GM23338 (cell line): ENCODE data around the gene CXorf49. TPM values are rescaled to one million over a fixed set of nuclear protein-coding genes. Genes with fewer than 3 reads are reported as not detected.

Experiments
- ATAC-seq: fragments of 200-7000 bp; cut with Tn5 transposase; 3 replicates; pipeline ENCODE4 v1.9.1; 2020
- DNase-seq: peaks from one replicate; pipeline ENCODE4 v3.0.0-alpha.2; 2015; ENCODE audit warnings: low spot score
- H2AFZ ChIP-seq: fragments of 200-600 bp; sonication (generic); 2 replicates; pipeline ENCODE4 v1.8.0; 2016; ENCODE audit warnings: antibody characterized with exemption, mild to moderate bottlenecking, moderate library complexity
- H3F3A ChIP-seq: fragments of 200-600 bp; sonication (generic); replicated peaks from 2 replicates; pipeline ENCODE4 v1.8.0; 2017; ENCODE audit warnings: antibody characterized with exemption, mixed run types, low read depth
- H3K27ac ChIP-seq: fragments of 200-600 bp; sonication (generic); 2 replicates; pipeline ENCODE4 v1.6.1; 2016; ENCODE audit warnings: low read depth
- H3K27me3 ChIP-seq: fragments of 200-600 bp; sonication (generic); 2 replicates; pipeline ENCODE4 v1.8.0; 2016; ENCODE audit warnings: mild to moderate bottlenecking, mixed run types, moderate library complexity; ENCODE audit not compliant: insufficient read depth
- H3K36me3 ChIP-seq: fragments of 200-600 bp; sonication (generic); 2 replicates; pipeline ENCODE4 v1.8.0; 2016; ENCODE audit warnings: mild to moderate bottlenecking; ENCODE audit not compliant: insufficient read depth
- H3K4me1 ChIP-seq: fragments of 200-600 bp; sonication (generic); 2 replicates; pipeline ENCODE4 v1.8.0; 2016; ENCODE audit warnings: mild to moderate bottlenecking, moderate library complexity; ENCODE audit not compliant: insufficient read depth
- H3K4me2 ChIP-seq: fragments of 200-600 bp; sonication (generic); 2 replicates; pipeline ENCODE4 v1.7.1; 2017; ENCODE audit warnings: mixed run types
- H3K4me3 ChIP-seq: fragments of 200-600 bp; sonication (generic); 2 replicates; pipeline ENCODE4 v1.6.1; 2016; ENCODE audit warnings: mixed run types
- H3K79me2 ChIP-seq: fragments of 200-600 bp; sonication (generic); replicated peaks from 2 replicates; pipeline ENCODE4 v1.8.0; 2017; ENCODE audit warnings: mild to moderate bottlenecking; ENCODE audit not compliant: insufficient read depth
- H3K9me2 ChIP-seq: fragments of 200-600 bp; sonication (generic); 2 replicates; pipeline ENCODE4 v1.8.0; 2017; ENCODE audit not compliant: insufficient read depth
- H4K20me1 ChIP-seq: fragments of 200-600 bp; sonication (generic); replicated peaks from 2 replicates; pipeline ENCODE4 v1.8.0; 2017; ENCODE audit warnings: mild to moderate bottlenecking; ENCODE audit not compliant: insufficient read depth
- H3K27ac Mint-ChIP-seq: 2 replicates; pipeline ENCODE4 v1.8.0; 2020; ENCODE audit warnings: inconsistent platforms, mild to moderate bottlenecking, moderate library complexity, mixed read lengths
- H3K27me3 Mint-ChIP-seq: 3 replicates; pipeline ENCODE4 v1.8.0; 2022; ENCODE audit warnings: low read depth, mild to moderate bottlenecking, moderate library complexity, mixed read lengths, inconsistent platforms; ENCODE audit not compliant: insufficient read depth, poor library complexity
- H3K36me3 Mint-ChIP-seq: 3 replicates; pipeline ENCODE4 v1.8.0; 2021; ENCODE audit warnings: low read depth, mild to moderate bottlenecking, inconsistent platforms, moderate library complexity, mixed read lengths
- H3K4me1 Mint-ChIP-seq: 3 replicates; pipeline ENCODE4 v1.8.0; 2020; ENCODE audit warnings: mild to moderate bottlenecking, inconsistent platforms, mixed read lengths
- H3K4me3 Mint-ChIP-seq: 3 replicates; pipeline ENCODE4 v1.8.0; 2021; ENCODE audit warnings: moderate library complexity, mild to moderate bottlenecking, inconsistent platforms, mixed read lengths
- H3K9me3 Mint-ChIP-seq: 3 replicates; pipeline ENCODE4 v1.8.0; 2020; ENCODE audit warnings: moderate library complexity, mild to moderate bottlenecking, inconsistent platforms, mixed read lengths
- CREB1 ChIP-seq: fragments of 250-450 bp; sonication (Bioruptor Pico); IDR thresholded peaks from 2 replicates; pipeline ENCODE4 v1.5.0; 2020; ENCODE audit warnings: low read depth, mild to moderate bottlenecking, moderate library complexity
- EZH2 ChIP-seq: fragments of 200-600 bp; sonication (generic); IDR thresholded peaks from one replicate; pipeline ENCODE4 v1.8.0; 2017; ENCODE audit warnings: antibody characterized with exemption, mild to moderate bottlenecking, low read depth; ENCODE audit not compliant: unreplicated experiment
- EZH2phosphoT487 ChIP-seq: fragments of 200-600 bp; sonication (generic); IDR thresholded peaks from one replicate; pipeline ENCODE4 v1.8.1; 2018; ENCODE audit warnings: antibody characterized with exemption; ENCODE audit not compliant: unreplicated experiment
- JUNB ChIP-seq: IDR thresholded peaks from one replicate; pipeline ENCODE4 v1.6.1; 2016; ENCODE audit warnings: antibody characterized with exemption; ENCODE audit not compliant: unreplicated experiment
- NANOG ChIP-seq: IDR thresholded peaks from 2 replicates; pipeline ENCODE4 v1.6.1; 2016; ENCODE audit warnings: antibody characterized with exemption, borderline replicate concordance
- POLR2AphosphoS5 ChIP-seq: IDR thresholded peaks from 2 replicates; pipeline ENCODE4 v1.6.1; 2016; ENCODE audit warnings: antibody characterized with exemption, low read depth
- REST ChIP-seq: IDR thresholded peaks from one replicate; pipeline ENCODE4 v1.6.1; 2018; ENCODE audit warnings: antibody characterized with exemption; ENCODE audit not compliant: unreplicated experiment
- STAT1 ChIP-seq: IDR thresholded peaks from one replicate; pipeline ENCODE4 v1.6.1; 2016; ENCODE audit warnings: antibody characterized with exemption; ENCODE audit not compliant: unreplicated experiment
- ZNF331 ChIP-seq: fragments of 250-450 bp; sonication (Bioruptor Pico); IDR thresholded peaks from 2 replicates; pipeline ENCODE4 v1.5.0; 2020; ENCODE audit warnings: low read depth, mild to moderate bottlenecking, moderate library complexity
- polyA plus RNA-seq: library from polyadenylated mRNA; unstranded; fragments of >200 nt; fragmentation: Nextera tagmentation; extraction: Ambion mirVana; gene quantifications from 2 replicates; pipeline ENCODE4 v1.2.1, GENCODE V29; 2016
- total RNA-seq: library from RNA; depleted of rRNA; stranded (reverse); fragments of >200 nt; shearing (Covaris generic); gene quantifications from 2 replicates; pipeline ENCODE4 v1.2.3, GENCODE V29; 2014
- TF ChIP-seq, protein P1 (sequence below), 2 experiments: fragments of 200-600 bp in 1 of 2; sonication (generic) in 1 of 2; conservative IDR thresholded peaks; 2 replicates each; pipeline versions ENCODE4 v1.5.1 to v1.6.1; 2016 to 2017; ENCODE audit warnings: antibody characterized with exemption in 2 of 2, low read depth in 2 of 2, mild to moderate bottlenecking in 2 of 2, moderate library complexity in 1 of 2
- TF ChIP-seq, protein P2 (sequence below): IDR thresholded peaks from 2 replicates; pipeline ENCODE4 v1.6.1; 2016; ENCODE audit warnings: antibody characterized with exemption
- TF ChIP-seq, protein P3 (sequence below): fragments of 250-450 bp; sonication (Bioruptor Pico); IDR thresholded peaks from 2 replicates; pipeline ENCODE4 v1.5.0; 2020; ENCODE audit warnings: mild to moderate bottlenecking, moderate library complexity

Gene CXorf49
- total and polyA plus RNA-seq, 2 experiments from 2014 or later = not detected

- H3K27ac ChIP-seq = no peak overlapping the region
- TF ChIP-seq NANOG (no peak), STAT1 (no peak), CREB1 (no peak), POLR2AphosphoS5 (no peak), JUNB (no peak), EZH2 (no peak), REST (no peak), EZH2phosphoT487 (no peak), ZNF331 (CRISPR knock-in tag) (no peak)
- TF ChIP-seq, protein P1, sequence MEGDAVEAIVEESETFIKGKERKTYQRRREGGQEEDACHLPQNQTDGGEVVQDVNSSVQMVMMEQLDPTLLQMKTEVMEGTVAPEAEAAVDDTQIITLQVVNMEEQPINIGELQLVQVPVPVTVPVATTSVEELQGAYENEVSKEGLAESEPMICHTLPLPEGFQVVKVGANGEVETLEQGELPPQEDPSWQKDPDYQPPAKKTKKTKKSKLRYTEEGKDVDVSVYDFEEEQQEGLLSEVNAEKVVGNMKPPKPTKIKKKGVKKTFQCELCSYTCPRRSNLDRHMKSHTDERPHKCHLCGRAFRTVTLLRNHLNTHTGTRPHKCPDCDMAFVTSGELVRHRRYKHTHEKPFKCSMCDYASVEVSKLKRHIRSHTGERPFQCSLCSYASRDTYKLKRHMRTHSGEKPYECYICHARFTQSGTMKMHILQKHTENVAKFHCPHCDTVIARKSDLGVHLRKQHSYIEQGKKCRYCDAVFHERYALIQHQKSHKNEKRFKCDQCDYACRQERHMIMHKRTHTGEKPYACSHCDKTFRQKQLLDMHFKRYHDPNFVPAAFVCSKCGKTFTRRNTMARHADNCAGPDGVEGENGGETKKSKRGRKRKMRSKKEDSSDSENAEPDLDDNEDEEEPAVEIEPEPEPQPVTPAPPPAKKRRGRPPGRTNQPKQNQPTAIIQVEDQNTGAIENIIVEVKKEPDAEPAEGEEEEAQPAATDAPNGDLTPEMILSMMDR (conservative IDR thresholded peaks at IDR 0.05; ENCODE audit: low read depth in 2 of 2) = no peak
- TF ChIP-seq, protein P2, sequence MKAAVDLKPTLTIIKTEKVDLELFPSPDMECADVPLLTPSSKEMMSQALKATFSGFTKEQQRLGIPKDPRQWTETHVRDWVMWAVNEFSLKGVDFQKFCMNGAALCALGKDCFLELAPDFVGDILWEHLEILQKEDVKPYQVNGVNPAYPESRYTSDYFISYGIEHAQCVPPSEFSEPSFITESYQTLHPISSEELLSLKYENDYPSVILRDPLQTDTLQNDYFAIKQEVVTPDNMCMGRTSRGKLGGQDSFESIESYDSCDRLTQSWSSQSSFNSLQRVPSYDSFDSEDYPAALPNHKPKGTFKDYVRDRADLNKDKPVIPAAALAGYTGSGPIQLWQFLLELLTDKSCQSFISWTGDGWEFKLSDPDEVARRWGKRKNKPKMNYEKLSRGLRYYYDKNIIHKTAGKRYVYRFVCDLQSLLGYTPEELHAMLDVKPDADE = no peak
- TF ChIP-seq, protein P3, sequence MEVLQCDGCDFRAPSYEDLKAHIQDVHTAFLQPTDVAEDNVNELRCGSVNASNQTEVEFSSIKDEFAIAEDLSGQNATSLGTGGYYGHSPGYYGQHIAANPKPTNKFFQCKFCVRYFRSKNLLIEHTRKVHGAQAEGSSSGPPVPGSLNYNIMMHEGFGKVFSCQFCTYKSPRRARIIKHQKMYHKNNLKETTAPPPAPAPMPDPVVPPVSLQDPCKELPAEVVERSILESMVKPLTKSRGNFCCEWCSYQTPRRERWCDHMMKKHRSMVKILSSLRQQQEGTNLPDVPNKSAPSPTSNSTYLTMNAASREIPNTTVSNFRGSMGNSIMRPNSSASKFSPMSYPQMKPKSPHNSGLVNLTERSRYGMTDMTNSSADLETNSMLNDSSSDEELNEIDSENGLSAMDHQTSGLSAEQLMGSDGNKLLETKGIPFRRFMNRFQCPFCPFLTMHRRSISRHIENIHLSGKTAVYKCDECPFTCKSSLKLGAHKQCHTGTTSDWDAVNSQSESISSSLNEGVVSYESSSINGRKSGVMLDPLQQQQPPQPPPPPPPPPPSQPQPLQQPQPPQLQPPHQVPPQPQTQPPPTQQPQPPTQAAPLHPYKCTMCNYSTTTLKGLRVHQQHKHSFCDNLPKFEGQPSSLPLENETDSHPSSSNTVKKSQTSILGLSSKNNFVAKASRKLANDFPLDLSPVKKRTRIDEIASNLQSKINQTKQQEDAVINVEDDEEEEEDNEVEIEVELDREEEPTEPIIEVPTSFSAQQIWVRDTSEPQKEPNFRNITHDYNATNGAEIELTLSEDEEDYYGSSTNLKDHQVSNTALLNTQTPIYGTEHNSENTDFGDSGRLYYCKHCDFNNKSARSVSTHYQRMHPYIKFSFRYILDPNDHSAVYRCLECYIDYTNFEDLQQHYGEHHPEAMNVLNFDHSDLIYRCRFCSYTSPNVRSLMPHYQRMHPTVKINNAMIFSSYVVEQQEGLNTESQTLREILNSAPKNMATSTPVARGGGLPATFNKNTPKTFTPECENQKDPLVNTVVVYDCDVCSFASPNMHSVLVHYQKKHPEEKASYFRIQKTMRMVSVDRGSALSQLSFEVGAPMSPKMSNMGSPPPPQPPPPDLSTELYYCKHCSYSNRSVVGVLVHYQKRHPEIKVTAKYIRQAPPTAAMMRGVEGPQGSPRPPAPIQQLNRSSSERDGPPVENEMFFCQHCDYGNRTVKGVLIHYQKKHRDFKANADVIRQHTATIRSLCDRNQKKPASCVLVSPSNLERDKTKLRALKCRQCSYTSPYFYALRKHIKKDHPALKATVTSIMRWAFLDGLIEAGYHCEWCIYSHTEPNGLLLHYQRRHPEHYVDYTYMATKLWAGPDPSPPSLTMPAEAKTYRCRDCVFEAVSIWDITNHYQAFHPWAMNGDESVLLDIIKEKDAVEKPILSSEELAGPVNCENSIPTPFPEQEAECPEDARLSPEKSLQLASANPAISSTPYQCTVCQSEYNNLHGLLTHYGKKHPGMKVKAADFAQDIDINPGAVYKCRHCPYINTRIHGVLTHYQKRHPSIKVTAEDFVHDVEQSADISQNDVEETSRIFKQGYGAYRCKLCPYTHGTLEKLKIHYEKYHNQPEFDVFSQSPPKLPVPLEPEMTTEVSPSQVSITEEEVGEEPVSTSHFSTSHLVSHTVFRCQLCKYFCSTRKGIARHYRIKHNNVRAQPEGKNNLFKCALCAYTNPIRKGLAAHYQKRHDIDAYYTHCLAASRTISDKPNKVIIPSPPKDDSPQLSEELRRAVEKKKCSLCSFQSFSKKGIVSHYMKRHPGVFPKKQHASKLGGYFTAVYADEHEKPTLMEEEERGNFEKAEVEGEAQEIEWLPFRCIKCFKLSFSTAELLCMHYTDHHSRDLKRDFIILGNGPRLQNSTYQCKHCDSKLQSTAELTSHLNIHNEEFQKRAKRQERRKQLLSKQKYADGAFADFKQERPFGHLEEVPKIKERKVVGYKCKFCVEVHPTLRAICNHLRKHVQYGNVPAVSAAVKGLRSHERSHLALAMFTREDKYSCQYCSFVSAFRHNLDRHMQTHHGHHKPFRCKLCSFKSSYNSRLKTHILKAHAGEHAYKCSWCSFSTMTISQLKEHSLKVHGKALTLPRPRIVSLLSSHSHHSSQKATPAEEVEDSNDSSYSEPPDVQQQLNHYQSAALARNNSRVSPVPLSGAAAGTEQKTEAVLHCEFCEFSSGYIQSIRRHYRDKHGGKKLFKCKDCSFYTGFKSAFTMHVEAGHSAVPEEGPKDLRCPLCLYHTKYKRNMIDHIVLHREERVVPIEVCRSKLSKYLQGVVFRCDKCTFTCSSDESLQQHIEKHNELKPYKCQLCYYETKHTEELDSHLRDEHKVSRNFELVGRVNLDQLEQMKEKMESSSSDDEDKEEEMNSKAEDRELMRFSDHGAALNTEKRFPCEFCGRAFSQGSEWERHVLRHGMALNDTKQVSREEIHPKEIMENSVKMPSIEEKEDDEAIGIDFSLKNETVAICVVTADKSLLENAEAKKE (CRISPR knock-in tag) = no peak
- no peak overlapping the region for H3K4me2 ChIP-seq
- H3K79me2 ChIP-seq = no peaks in the 10 kb centered on the region
- H3K36me3 Mint-ChIP-seq = no peaks in the 10 kb centered on the region; the same call in 2 of the 3 replicates
- no peaks in the 10 kb centered on the region for H3K9me3 Mint-ChIP-seq
- no peaks in the 10 kb centered on the region for H4K20me1 ChIP-seq
- ATAC-seq = no peak
- no peaks in the 10 kb centered on the region for H3F3A ChIP-seq
- no peak for DNase-seq
- H3K27ac Mint-ChIP-seq = no peak overlapping the region
- no peak overlapping the region for H3K4me3 ChIP-seq
- no peaks in the 10 kb centered on the region for H3K4me1 ChIP-seq
- no peak overlapping the region for H2AFZ ChIP-seq
- no peaks in the 10 kb centered on the region for H3K9me2 ChIP-seq
- H3K27me3 Mint-ChIP-seq = peaks cover 4% of the 10 kb centered on the region
- H3K4me3 Mint-ChIP-seq = no peak overlapping the region
- H3K27me3 ChIP-seq = no peaks in the 10 kb centered on the region
- no peaks in the 10 kb centered on the region; the same call in 2 of the 3 replicates for H3K4me1 Mint-ChIP-seq
- no peaks in the 10 kb centered on the region for H3K36me3 ChIP-seq
Observed at GRCh38 chrX:71665747-71666146, 52.3 kb downstream of the CXorf49 start.
